ENCODE results near the gene POMGNT2. TPM values are rescaled to one million over a fixed set of nuclear protein-coding genes. Genes with fewer than 3 reads are reported as not detected.

POMGNT2 gene
- total RNA-seq (2014; rRNA removed; shearing (Covaris generic); ENCODE audit: low replicate concordance) = 6.4 and 11.2 TPM in 2 replicates

GRCh38 chr3:43105596-43106292, at the start of gene POMGNT2:
Gene POMGNT2 (minus strand): TSS chr3:43106079. CDS start chr3:43081431, 24,648 bp downstream.
- peak; percentile 77 for DNase-seq (ENCODE audit: low read depth)
- in situ Hi-C loops (cut with HindIII; ENCODE audit: low pct_unique_long_range_greater_than_20kb, low sequenced_read_pairs) = no loop called here

DNA sequence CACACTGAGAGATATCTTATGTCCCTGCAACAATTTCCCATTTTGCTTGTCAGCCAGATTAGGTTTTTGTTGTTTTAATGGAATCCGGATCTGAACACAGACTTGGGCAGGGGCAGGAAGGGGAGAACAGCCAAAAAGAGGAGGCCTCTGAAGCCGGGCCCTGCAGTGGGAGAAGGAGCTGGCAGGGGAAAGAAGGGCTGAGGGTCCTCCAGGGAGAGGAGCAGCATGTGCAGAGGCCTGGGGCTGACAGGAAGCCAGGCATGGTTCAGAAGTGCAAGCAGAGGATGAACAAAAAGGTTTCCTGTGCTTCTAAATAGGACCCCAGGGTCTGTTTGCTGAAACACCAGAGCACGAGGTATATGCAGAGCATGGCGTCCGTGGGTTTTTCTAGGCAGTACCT, 49.1 kb upstream of the POMGNT2 start:
- in situ Hi-C loops (cut with HindIII; ENCODE audit: low pct_unique_long_range_greater_than_20kb, low sequenced_read_pairs) = no loop called here
- DNase-seq (ENCODE audit: low read depth) = no peak

DNA sequence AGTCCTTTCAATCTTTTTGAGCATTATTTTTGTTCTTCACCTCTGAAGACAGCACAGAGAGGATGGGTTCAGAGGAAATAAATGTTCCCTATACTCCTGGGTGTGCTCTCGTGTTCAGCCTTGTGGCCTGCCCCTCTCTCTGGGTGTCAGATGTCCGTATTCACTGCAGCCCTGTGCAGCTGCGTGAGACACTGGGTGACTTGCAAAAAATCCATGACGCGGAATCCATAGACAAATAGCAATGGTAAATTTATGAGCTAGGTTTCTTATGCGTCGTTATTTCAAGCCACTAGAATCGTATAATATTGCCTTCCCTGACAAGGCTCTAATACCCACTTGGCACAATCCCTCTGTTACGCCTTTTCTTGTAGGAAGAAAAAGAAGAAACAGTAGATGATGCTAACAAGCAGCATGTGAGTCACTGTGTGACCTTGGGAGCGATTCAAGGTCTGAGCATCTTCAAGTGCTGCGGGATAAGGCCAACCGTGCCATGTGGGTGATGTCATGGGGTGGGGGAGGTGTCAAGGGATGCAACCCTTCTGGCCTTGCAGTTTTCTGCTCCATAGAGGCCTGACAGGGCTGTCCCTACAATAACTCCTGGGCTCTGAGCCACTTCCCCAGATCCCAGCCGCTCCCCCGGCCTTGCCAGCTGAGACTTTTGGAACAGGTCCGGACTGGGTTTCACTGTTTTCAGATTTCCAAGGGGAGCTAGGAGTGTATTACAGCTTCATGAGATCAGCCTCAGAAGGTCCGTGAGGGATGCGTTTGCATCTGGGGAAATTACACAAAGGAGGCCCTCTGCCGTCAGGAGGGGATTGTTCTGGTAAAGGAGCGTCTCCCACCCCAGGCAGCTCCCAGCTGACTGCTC, 47.6 kb upstream of the POMGNT2 start:
- in situ Hi-C loops (cut with HindIII; ENCODE audit: low pct_unique_long_range_greater_than_20kb, low sequenced_read_pairs) = no loop called here
- no peak for DNase-seq (ENCODE audit: low read depth)

DNA sequence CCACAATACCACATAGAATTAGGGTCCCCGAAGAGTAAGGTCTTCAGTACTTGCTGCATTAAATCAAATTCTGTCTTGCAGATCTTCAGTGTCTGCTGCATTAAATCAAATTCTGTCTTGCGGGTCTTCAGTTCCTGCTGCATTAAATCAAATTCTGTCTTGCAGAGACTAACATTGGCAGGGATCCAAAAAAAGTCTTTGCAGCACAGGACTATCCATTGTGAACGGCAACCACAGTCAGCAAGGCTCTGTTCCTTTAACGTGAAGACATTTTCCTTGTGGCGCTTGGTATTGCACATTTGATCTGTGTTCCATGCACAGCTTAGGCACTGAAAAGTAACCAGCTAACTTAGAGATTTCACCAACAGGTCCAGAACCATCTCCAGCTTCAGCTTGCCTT, 46.8 kb upstream of the POMGNT2 start:
- in situ Hi-C loops (cut with HindIII; ENCODE audit: low pct_unique_long_range_greater_than_20kb, low sequenced_read_pairs) = no loop called here
- no peak for DNase-seq (ENCODE audit: low read depth)

- DNase-seq (ENCODE audit: low read depth) = no peak
- in situ Hi-C loops (cut with HindIII; ENCODE audit: low pct_unique_long_range_greater_than_20kb, low sequenced_read_pairs) = no loop called here
Measured at GRCh38 chr3:43148033-43148432, 42.2 kb upstream of the POMGNT2 start.

GRCh38 chr3:43146599-43146998, 40.7 kb upstream of the POMGNT2 start:
- DNase-seq (ENCODE audit: low read depth) = no peak
- in situ Hi-C loops (cut with HindIII; ENCODE audit: low pct_unique_long_range_greater_than_20kb, low sequenced_read_pairs) = no loop called here

DNA sequence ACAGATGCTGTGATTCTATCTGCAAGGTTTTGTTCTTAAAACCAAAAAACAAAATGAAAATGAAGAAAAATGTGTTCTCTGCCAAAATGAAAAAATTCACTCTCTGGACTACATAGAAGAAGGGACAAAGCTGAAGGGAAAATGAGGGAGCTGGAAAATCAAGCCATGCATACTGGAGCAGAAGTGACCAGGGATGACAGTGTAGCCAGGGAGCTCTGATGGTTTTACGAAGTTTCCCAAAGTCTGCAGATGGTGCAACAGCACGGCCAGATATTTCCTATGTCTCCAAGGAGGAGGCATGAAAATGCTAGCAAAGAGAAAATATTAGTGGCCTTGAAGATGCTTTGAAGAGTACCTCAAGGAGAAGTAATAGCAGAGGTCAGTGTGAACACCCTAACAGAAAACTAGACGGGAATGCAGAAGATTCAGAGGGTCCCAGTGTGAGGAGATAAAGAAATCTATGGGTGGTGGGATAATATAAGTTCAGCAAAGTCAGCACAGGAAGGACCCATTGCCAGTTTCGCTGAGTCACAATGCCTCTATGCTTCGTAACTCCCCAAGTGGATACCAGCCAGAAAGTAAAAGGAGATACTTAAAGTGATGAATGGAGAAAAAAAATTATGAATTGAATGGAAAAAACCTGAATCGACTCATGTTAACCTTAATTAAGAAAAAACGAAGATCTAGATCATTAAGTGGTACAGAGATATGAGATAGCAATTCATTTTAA, 39.0 kb upstream of the POMGNT2 start:
- in situ Hi-C loops (cut with HindIII; ENCODE audit: low pct_unique_long_range_greater_than_20kb, low sequenced_read_pairs) = no loop called here
- DNase-seq (ENCODE audit: low read depth) = no peak

GRCh38 chr3:43142472-43142871, 36.6 kb upstream of the POMGNT2 start:
- DNase-seq (ENCODE audit: low read depth) = no peak
- in situ Hi-C loops (cut with HindIII; ENCODE audit: low pct_unique_long_range_greater_than_20kb, low sequenced_read_pairs) = no loop called here

DNA sequence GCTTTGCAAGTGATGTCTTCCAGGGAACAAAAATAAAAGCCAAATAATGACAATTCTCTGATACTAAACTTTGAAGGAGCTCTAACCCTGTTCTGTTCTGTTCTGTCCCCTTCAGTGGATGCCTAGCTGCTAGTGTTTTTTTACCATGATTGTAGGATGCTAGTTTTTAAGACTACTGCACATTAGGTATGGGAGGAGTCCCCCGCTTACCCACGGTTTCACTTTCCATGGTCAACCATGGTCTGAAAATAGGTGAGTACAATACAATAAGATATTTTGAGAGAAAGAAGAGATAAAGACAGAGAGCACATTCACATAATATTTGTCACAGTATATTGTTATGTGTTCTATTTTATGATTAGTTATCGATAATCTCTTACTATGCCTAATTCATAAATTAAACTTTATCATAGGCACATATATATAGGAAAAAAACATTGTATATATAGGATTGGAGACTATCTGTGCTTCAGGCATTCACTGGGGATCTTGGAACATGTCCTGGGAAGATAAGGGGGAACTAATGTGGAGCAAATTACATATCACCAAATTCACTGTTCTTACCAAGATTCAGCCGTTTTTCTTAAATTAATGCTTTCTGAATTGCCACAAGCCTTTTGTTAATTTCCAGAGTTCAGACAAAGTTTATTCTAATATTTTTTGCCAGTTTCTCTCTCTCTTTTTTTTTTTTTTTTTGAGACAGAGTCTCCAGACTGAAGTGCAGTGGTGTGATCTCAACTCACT, 32.8 kb upstream of the POMGNT2 start:
- no peak for DNase-seq (ENCODE audit: low read depth)
- in situ Hi-C loops (cut with HindIII; ENCODE audit: low pct_unique_long_range_greater_than_20kb, low sequenced_read_pairs) = no loop called here

DNA sequence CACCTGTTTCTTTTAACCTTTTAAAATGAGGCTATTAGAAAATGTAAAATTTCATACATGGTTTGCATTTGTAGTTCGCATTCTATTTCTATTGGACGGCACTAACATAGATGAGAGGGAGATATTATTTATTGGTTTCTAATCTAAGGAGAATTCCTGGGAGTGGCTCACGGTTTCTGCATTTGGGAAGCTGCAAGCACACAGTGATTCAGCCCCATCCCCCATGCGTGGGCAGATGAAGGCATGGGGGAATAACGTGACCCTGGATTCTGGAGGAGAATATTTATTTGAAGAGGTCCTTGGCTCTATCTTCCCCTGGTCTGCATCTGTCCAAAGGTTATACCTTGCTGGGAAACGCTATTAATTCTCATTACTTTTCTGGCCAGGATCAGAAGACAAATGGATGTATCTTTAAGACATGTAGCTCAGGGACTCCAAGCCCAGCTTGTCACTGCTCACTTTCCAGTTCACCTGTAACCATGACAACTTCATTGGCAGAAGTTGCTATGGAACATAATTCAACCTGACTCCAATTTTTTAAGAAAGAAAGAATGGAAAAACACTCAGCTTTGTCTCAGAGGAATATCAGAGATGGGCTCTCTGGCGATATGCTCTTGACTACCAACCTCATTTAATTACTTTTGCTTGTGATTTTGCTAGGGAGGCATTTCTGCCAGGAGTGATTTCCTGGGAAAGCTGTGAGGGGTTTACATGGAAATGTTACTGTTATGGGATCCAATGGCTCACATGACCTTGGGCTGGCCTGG, 27.2 kb upstream of the POMGNT2 start:
- no peak for DNase-seq (ENCODE audit: low read depth)
- in situ Hi-C loops (cut with HindIII; ENCODE audit: low pct_unique_long_range_greater_than_20kb, low sequenced_read_pairs) = no loop called here

DNA sequence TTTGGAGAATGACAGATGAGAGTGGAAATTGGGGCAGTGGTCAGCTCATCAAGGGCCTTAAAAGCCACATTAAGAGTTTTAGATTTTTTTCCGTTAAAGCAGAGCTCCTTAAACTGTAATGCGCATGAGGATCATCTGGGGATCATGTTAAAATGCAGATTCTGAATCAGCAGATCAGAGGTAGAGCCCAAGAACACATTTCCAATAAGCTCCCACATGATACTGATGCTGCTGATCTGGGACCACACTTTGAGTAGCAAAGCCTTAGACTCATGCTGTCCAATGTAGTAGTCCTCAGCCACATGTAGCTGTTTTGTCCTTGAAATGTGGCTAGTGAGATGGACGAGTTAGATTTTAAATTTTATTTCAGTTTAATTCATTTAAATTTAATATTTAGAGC, 26.3 kb upstream of the POMGNT2 start:
- in situ Hi-C loops (cut with HindIII; ENCODE audit: low pct_unique_long_range_greater_than_20kb, low sequenced_read_pairs) = no loop called here

GRCh38 chr3:43128464-43128863, 22.6 kb upstream of the POMGNT2 start:
- in situ Hi-C loops (cut with HindIII; ENCODE audit: low pct_unique_long_range_greater_than_20kb, low sequenced_read_pairs) = no loop called here
- DNase-seq (ENCODE audit: low read depth) = no peak

More for the DNA sequence above, 26.3 kb upstream of the POMGNT2 start:
- no peak for DNase-seq (ENCODE audit: low read depth)

GRCh38 chr3:43126536-43126935, 20.7 kb upstream of the POMGNT2 start:
- in situ Hi-C loops (cut with HindIII; ENCODE audit: low pct_unique_long_range_greater_than_20kb, low sequenced_read_pairs) = no loop called here
- DNase-seq (ENCODE audit: low read depth) = no peak

GRCh38 chr3:43123895-43124294, 18.0 kb upstream of the POMGNT2 start:
- DNase-seq (ENCODE audit: low read depth) = no peak
- in situ Hi-C loops (cut with HindIII; ENCODE audit: low pct_unique_long_range_greater_than_20kb, low sequenced_read_pairs) = no loop called here

- no peak for DNase-seq (ENCODE audit: low read depth)
- in situ Hi-C loops (cut with HindIII; ENCODE audit: low pct_unique_long_range_greater_than_20kb, low sequenced_read_pairs) = no loop called here
Measured at GRCh38 chr3:43120937-43121336, 15.1 kb upstream of the POMGNT2 start.

DNA sequence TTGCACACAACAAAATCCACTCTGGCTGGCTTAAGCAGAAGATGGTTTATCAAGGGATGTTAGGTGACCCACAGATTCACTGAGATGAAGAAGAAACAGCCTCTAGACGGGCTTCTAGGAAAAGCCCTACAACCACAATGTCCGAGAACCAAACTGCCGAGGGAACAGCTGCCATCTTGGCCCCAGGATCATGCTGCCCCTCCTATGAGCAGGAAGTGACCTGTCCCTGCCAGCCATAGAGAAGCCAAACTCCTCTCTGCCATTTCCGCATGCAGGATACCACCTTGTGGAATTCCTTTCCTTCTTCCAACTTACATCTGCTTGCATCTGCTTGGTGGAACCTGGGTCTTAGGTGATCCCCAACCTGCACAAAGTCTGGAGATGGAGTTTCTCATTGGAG, 11.4 kb upstream of the POMGNT2 start:
- in situ Hi-C loops (cut with HindIII; ENCODE audit: low pct_unique_long_range_greater_than_20kb, low sequenced_read_pairs) = no loop called here

GRCh38 chr3:43113671-43114070, 7.8 kb upstream of the POMGNT2 start:
- no peak for DNase-seq (ENCODE audit: low read depth)
- in situ Hi-C loops (cut with HindIII; ENCODE audit: low pct_unique_long_range_greater_than_20kb, low sequenced_read_pairs) = no loop called here

More for the DNA sequence above, 11.4 kb upstream of the POMGNT2 start:
- DNase-seq (ENCODE audit: low read depth) = no peak

- no peak for DNase-seq (ENCODE audit: low read depth)
- in situ Hi-C loops (cut with HindIII; ENCODE audit: low pct_unique_long_range_greater_than_20kb, low sequenced_read_pairs) = no loop called here
Measured at GRCh38 chr3:43106293-43106628, 382 bp upstream of the POMGNT2 start.

Measured in Caki2 (cell line).